Activated CD8-positive, alpha-beta memory T cell treated with anti-CD3 and anti-CD28 coated beads, Interleukin-2, amount 50 U/mL, for 24 hours (primary cell): ENCODE measurements around the gene SEMA3G.

Source experiments
- DNase-seq: peaks from one replicate; pipeline ENCODE4 v3.0.0-alpha.2; 2020; ENCODE audit errors: extremely low read depth

Gene SEMA3G

DNA sequence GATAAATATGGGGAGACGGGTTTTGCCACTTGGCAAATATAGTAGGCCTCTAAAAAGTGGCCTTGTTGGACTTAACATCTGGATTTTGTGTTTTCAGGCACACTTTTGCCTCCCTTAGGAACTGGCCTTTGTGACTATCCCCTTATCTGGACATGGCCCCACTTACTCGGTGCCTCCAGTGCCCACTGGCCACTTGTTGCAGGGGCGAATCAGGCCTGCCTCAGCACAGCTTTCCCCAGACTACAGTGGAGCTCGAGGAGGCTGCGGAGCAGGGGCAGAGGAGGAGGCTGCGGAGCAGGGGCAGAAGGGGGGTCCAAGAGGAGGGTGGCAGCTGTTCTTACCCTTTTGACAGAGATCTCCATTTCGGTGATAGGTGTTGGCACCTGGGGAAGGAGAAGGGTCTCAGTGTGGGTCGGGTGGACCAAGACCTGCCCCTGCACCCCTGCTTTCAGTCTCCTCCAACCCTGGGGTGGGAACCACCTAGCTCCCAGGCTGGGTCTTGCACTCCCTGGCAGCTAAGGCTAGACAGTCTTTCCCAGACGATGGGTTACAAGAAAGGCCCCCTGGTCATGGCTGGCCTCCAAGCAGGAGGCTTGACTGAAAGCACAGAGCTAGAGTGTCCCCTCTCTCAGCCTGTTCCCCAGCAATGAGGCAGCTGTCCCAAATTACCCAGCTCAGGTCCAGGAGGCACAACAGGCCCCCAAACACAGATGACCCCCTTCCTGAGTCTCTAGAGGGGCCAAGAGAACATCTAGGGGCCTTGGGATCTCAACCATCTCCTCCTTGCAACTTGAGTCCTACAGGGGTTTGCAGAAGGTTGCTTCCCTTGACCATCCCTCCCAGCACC lies 6.1 kb downstream of the SEMA3G start:
- DNase-seq, result no peak

DNA sequence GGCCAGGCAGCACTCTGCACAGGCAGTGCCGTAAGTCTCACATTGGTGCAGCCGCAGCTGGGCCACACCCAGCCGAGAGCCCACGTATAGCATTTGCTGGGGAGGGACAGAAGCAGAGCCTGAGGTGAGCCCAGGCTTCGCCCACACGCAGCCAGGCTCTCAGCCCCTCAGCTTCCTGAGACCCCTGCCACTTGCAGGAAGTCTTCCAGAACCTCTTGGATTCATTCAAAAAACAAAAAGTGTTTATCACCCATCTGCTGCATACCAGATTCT lies 6.9 kb downstream of the SEMA3G start:
- no peak for DNase-seq

DNA sequence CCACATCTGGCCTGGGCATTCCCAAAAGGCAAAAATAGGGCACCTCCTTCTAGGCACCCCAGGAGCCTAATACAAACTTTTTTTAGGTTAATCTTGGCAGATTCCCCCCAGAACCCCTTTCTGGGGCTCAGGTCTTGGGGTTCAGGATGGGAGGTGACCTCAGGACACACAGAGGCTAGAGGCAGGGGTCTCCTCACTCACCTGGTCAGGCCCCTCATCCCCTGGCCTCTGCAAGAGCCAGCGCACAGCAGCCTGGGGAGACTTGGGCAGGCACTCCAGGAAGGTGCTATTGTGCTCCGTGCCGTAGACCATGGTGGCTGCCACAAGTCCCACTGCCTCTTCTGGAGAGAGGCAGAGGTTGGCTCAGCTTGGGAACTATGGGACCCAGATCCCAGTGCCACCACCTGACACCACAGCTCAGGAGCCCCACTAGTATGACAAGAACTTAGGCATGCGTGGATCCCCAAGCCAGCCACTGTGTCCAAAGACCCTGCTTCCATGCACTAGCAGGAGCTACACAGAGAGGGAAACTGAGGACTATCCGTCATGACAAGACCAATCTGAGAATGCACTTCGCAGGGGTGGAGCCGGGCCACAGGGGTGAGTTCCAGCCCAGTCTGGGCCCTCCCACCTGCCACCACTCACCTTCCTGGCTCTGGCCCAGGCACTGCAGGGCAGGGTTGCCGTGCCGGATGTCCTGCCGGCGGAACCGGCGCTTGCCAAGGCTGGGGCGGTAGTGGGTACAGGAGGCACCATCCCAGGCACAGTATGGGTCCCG lies 7.4 kb downstream of the SEMA3G start:
- DNase-seq, result no peak

DNA sequence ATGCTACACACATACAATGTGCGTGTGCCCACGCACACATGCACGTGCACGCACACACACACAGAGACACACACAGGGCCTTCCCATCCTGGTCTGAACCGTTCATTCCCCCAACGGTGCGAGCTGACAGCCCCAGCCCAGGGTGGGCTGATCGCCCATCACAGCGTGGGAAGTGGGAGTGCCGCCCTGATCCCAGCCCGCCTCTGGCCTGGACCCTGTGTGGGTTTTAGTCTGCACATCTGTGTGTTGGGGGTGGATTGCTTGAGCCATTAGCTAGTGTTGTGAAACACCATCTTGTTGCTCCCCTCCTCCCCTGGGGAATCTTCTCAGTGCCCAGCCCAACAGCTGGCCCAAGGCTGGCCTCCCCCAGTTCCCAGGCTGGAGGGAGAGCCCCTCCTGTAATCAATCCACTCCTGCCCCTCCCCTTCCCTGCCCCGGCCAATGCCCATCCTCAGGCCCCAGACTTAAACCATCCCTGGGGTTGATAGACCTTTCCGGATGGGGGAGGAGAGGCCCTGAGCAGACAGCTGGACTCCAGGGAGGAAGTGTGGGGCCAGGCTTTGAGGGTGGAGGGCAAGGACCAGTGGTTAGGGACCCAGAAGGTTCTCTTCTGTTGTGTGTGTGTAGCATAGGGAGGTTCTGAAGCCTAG lies 8.3 kb downstream of the SEMA3G start:
- DNase-seq, result no peak

DNA sequence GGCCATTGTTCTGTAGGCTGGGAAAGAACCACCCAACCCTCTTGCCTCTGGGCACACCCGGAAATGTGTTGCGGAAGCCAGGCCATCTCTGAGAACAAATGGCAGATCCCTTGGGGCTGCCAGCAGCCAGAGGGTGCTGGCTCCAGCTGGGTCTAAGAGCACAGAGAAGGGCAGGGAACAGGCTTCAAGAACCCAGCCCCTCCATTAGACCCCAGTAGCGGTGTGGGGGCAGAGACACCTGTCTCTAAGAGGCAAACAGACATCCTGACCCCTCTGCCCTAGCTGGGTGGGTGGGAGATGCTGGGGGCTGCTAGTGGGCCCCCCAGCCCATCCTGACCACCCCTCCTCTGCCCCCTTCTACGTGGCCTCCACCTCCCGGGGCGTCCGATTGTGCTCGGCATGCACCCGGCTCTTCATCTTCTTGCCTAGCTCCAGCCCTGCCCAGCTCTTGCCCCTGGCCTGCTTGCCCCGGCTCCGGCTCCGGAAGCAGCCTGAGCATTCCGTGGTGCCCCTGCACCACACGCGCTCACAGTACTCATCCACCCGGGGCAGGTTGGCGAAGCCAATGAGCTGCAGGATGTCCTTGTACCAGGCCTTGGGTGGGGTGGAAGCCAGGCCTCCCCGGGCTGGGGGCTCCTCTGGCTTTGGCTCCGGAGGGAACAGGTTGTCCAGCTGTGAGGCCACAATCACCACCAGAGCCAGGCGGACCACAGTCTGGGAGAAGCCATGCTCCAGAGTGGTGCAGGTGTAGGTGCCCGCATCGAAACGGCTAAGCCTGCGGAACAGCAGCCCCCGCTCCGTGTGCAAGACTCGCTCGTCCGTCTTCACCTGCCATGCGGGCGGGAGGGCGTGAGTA lies 9.4 kb downstream of the SEMA3G start:
- no peak for DNase-seq

DNA sequence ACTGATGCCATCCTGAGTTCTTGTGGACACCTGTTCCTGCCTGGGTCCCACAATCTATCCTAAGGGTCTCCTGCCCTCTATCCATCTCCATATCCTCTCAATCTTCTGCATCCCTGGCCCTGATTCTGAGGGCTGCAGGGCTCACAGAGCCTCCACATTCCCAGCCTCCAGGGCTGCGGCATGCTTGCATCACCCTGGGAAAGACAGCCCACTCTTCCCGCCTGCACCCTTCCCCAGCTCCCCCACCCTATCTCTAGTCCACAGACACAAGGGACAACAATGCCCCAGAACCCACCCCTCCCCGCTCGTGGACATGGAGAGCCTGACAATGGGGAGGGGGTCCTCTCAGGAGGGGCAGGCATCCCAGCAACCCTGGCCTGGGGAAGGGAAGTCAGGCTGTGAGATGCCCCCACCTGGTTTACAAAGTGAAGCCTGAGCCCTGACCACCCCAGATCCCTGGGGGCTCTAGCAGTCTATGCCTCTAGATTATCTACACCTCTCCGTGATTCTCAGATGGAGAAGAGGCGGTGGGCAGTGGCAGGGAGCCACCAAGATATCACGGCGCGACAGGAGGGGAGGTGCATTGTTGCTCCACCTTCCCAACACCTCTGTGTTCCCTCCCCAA lies 10.3 kb downstream of the SEMA3G start:
- DNase-seq, result no peak

DNA sequence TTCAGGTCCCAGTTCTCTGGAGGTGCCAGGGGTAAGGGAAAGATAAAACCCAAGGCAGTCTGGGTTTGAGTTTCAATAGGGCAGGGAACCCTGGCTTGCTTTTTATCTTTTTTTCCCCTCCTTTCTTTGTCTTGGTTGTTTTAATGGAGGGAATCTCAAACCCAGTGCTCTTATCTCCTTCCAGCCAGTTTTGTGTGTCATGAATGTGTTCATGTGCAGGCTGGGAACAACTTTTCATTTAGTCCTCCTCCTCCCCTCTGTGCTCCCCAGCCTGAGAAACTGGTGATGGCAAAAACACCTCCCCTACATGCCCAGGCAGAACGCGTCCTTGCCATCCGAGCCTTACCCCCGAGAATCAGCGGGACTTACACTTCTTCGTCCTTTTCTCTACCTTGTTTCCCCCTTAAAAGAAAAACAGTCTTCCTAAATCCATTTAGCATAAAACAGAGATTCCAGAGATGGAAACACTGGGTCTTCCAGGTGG lies 10.9 kb downstream of the SEMA3G start:
- no peak for DNase-seq

DNA sequence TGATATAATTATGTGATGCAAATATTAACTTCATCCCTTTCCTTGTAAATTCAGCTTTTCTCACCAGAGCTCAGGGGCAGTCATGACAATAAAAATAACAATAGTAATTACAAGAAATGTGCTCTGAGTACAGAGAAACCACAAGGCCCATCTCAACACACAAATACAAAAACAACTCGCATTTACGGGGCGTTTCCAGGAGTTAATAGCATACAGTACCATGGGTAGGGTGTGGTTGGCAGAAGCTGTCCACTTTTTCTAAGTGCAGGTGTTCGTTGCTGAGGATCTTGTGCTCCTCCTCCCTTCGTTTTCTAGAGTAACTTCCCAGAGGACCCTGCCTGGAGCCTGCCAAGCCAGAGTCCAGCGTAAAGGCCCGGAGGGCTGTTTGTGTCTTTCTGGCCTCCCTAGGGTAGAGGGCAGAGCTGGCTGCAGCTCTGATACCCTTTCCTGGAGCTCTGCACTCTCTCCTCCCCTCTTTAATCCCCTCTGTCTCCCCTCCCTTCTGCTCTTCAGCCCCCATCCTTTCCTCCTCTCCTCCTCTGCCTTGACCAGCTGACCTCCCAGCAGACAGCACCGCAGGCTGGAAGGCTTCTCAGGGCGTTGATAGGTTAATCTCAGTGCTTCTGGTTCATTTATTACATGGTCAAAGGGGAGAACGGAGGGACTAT lies 11.4 kb downstream of the SEMA3G start:
- no peak for DNase-seq

DNA sequence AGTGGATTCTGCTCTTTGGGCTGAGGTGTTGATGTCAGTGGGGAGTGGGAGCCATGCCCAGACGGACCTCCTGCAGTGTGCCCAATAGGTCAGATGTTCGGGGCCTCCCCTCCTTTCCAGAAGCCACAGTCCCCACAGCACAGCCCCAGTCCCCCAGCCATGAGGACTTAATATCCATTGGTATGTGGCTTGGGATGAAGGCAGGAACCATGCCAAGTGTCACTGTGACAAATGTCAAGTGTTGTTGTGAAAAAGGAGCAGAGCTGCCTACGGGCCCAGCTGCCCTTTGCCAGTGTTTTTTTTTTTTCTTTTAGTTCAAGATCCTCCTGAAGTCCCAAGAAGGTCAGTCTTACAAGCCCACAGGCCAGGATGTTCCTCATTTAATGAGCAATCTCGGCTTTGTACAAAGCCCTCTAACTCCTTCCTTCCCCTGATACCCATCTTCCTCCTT lies 12.2 kb downstream of the SEMA3G start:
- DNase-seq, result no peak

DNA sequence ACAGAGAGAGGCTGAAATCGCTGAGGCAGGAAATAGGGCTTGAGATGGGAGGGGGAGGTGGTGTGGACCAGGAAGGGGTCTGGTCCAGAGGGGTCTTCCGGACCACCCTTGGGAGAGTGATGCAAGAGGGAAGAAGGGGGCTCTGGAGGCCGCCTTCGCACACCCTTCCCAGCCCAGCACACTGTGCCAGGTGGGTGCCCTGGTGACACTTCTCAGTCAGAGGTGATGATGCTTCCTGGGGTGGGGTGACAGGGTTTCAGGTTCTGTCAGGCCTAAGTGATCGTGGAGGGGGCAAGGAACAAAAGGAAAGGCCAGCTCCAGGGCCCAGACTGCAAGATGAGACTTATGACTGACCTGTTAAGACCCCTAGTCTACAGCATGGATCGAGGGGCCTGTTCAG lies 12.7 kb downstream of the SEMA3G start:
- DNase-seq, result no peak

DNA sequence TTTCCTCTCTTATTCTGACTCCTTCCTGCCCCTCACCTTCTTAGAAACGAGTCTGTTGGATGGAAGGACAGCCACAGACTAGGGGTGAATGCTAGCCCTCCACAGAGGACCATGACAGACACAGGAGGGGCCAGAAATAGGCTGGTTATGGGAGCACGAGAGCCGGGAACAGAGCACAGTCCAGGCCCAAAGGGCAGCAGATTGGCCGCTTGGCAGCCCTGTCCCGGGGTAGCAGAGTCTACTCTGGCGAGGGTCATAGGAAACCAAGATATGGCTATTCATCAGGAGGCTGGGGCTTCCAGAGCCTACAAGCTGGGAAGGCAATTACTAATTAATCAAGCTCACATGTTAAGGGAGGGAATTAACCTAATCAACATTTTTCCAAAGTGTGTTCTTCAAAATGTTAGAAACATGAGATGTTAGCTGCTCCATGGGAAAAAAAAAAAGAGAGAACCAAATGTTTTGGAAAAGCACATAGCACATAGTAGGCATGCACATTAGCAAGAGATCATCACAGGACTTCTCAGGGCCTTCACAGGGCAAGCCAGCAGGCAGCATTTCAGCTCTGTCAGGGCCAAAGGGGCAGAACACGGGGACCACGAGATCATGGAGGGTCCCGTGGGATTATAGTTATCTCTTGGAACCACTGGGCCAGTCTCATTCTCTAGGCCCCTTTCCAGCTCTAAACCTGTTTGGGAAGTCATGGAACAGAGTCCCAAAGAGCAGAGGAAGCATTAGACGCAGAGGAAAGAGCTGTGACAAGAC lies 13.3 kb downstream of the SEMA3G start:
- no peak for DNase-seq

DNA sequence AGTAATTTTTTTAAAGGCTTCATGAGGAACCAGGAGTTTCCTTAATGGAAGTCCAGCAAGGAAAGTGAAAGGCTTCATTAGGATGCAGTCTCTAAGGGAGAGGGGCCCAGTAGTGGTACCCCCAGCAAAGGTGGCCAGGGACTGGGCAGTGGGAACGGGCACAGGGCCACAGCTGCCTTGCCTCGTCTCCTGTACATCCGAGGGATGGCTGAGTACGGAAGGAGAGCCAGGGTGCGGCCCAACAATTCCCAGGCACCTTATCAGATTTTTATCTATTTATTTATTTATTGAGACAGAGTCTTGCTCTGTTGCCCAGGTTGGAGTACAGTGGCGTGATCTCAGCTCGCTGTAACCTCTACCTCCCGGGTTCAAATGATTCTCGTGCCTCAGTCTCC lies 14.5 kb downstream of the SEMA3G start:
- no peak for DNase-seq

DNA sequence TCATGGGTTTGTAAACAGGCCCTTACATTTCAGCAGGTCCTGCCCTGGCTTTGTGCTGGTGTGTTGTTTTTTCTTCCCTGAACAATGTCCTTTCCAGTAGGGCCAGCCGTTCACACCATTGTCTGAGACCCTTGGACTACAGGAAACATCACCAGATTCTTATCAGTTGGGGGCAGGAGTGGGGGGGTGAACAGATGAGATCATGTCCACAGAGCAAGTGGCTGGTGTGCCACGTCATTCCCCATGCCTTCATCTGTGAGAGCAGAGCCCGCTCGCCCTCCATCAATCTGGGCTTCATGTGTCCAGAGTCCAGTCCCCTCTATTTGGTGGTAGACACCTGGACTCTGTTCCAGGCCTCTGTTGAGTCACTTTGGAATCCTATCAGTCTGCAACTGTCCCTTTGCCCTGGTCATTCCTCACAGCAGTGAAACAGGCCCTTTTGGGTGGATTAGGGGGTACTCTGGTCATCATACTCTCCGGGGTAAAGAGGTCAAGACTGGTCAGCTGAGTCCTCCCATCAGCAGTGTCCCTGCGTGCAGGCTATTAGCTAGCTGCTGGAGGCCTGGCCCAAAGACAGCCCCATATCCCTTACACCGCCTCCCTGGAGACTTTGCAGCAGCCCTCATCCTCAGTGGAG lies 15.0 kb downstream of the SEMA3G start:
- DNase-seq, result no peak

DNA sequence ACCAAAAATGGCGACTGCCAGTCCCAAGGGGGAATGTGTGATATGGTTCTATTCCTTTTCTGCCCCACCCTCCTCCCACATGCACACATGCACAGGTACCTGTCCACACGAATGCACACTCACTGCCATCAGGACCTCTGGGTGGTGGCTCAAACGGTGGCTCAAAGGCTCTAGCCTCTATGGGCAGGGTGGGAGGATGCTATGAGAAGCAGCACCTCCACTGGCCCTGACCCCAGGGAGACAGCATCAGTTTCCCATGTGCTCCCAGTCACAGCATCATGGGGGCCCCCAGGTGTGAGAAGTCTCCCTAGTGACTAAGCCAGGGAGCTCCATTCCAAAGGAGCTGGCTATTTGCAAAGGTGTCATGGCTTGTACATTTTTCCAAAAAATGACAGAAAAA lies 15.9 kb downstream of the SEMA3G start:
- DNase-seq, result no peak

DNA sequence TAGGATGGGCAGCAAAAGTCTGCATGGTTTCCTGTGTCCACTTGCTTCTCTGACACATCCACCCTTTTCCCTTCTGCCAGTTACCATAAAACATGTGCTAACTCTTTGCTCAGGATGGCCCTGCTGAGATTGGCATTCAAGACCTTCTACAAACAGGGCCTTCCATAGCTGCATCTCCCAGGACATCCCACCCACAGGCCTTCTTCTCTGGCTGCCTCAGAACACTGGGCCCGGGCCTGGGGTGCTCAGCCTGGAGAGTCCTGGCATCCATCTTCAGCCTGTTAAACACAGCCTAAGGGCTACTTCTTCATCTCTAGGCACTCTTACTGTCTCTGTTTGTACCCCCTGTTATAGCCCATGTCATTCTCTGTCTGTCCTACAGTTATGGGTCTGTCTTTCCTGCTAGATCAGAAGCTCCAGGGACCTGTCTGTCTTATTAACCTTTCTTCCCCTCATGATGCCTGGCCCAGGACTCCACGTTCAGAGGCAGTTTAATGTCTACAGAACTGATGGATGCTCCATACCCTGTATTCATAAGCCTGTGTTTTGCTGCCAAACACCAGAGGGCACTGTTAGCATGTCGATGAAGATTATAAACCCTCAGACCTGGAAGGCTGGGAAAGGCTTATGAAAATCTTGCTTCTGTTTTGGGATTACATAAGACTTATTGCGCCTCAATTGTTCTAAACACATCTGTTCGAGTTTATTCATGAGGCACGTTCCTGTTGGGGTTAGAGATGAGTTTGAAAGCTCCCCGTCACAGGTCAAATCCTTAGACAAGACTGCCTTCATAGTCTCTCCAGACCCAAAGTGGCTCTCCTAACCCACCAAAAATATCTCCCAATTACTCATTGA lies 16.5 kb downstream of the SEMA3G start:
- DNase-seq, result no peak

DNA sequence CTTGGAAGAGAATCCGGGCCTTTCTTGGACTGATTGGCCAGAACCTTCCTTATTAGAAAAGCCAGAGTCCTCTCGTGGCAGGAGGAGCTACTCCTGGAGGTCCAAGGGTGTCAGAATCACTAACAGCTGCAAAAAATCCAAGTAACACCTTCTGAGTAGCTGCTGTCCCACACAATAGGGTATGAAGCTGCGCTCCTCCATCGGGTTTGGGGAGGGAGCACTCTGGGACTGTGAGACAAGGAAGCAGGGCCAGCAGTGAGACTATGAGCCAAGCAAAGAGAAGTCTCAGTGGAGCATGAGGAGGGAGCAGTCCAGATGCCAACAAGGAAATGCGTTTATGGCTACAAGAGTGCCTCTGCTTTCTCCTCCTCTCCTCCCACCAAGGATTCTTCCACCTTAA lies 21.7 kb downstream of the SEMA3G start:
- no peak for DNase-seq

DNA sequence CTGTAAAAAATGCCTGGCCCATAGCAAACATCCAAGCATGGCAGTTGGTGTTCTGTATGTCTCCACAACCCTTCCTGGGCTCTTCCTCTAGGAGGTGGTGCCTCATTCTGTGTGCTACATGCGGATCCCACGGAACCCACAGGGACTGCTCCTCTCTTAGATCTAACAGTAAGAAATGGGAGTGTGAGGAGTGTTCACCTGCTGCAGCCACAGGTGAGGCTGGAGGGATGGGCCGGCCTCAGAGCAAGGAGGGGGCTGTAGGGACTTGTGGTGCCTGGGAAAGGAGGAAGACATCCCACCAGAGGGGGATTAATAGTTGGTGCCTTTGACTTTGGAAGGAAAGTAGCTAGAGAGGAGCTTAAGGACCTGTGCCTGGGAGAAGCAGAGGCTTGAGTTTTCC lies 22.2 kb downstream of the SEMA3G start:
- DNase-seq, result no peak

DNA sequence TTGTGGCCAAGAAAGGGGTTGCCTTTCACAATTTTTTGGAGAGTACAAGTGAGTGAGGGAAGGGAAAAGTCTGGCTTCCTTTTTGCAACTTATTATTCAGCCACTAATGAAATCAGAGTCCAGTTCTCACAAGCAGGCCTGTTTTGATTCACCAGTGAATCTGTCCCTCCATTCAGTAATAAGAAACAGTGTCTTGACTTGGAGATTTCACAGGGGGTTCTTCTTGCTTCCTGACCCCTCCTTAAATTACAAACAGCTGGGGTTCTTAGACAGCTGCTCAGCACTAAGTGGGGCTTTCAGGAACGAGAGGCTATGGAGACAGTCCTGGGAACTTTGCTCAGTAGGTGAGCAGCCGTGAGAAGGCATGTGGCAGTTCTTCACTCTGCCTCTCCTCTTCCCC lies 24.5 kb downstream of the SEMA3G start:
- DNase-seq, result no peak

DNA sequence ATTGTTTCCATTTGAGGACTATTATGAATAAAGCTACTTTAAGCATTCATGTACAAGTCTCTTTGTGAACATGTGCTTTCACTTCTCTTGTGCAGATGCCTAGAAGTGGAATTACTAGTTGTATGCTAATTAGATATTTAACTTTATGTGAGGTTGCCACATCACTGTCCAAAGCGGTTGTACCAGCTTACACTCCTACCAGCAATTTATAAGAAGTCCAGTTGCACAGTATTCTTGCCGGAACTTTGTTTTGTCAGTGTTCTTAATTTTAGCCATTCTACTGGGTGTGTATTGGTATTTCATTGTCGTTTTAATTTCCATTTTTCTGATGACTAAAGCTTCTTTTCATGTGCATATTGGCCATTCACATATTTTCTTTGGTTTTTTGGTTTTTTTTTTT lies 29.1 kb downstream of the SEMA3G start:
- DNase-seq, result no peak
